HG03060 (cell line): ENCODE results near the gene CASZ1.

Experiments
- ATAC-seq: cut with Tn5 transposase; IDR thresholded peaks from one replicate; pipeline ENCODE4 v1.9.1; 2021; ENCODE audit warnings: low read depth, moderate number of reproducible peaks; ENCODE audit not compliant: unreplicated experiment

CASZ1 gene

DNA sequence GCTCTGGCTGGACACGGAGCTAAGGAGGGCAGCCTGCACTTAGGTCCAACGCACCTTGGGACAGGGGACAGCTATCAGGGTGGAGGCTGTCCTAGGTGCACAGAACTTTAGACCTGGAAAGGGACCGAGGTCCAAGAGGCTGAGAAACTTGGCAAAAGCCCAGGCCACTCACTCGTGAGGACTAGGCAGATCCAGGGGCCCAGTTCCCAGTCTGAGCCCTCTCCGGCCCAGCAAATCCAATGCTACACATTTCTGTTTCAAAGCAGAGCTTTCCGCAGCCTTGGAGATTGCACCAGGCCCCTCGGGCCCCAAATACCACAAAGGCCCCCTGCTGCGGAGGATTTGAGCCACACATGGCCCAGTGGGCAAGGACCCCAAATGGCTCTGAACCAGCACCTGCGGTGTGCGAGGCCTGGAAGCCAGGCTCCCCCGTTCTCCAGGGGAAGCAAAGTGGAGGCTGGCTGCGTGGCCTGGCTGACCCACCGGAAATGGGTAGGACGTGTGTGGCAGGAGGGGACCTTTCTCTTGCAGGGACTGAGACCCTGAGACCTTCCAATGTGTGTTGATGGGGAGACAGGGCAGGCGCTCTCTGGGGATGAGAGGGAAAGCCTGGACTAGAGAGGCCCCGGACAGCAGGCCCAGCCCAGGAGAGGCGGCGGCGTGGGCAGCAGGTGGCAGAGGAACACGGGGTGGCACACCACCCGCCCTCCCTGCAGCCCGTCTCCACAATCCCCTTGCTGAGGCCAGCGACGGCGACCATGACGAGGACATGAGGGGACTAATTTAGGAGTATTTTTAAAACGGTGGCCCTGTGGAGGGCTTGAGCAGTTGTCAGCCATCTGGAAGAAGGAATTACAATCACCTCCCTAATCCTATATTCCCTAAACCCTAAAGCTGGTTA lies 118.7 kb downstream of the CASZ1 start:
- no peak for ATAC-seq

DNA sequence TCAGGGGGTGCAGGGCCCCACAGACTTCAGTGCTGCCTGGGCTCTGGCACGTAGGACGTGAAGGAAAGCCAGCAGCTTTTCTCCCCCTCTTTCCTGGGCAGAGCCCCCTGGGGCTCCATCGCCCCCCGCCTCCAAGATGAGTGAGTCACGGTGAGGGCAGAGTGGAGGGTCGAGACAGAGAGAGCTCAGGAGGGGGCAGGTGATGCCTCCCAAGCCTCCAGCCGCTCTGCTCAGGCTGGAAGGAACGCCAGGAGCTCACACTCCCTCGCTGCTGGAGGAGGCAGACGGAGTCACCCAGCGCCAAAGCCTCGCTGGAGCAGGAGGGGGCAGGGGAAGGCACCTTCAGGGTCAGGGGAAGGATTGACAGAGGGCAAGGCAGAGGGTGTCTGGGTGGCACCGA lies 119.5 kb downstream of the CASZ1 start:
- ATAC-seq: no peak

DNA sequence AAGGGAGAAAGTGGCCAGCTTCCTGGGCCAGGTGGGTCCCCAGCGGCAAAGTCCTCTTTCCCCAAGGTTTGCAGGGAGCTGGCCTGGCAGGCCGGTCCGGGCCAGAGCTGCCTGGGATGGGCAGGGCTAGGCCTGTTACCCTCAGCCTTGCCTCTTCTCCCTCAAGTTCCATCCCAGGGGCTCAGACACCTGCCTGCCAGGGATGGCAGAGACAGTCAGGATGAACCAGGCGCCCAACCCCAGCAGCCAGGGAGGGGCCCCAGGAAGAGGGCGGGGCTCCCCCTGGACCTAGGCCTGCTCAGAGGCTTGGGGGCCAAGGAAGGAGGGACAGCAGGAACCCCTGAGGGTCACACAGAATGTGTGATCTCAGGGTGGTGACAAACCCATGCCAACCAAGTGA lies 120.6 kb downstream of the CASZ1 start:
- ATAC-seq: no peak

DNA sequence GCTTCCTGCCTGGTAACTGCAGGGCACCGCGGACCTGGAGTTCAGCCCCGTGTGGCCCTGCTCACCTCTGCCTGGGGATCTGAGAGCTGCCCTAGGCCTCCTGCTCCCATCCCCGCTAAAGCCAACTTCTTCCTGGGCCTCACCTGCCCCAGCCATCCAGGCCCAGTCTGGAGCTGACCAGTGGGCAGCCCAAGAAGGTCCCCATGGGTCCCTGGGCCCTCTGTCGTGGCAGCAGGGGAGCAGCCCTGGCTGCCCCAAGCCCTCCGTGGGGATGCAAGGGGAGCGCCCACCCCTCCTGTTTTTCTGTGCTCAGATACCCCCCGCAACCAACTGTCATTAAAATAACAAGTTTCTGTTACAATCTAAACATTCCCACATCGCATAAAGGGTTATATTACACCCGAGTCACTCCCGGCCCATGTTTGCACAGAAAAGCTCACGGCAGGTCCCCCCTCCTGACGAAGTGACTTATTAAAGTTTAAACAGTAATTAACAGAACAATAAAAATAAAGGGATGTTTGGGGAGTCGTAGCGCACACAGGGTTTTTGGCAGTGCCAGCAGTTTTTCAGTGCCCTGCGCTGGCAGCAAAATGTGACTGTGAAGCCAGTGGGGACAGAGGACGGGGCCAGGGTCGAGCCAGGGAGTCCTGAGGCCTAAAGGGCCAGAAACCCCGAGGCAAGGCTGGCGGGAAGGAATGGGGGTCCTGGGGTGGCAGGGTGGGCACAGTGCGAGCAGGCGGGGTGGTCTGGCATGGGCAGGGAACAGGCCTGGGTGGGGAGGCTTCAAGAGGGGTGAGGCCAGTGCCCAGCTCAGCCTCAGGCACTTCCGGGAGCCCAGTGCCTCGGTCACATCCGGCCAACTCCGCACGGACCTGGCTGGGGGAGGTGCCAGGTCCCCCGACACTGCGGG lies 121.5 kb downstream of the CASZ1 start:
- no peak for ATAC-seq

DNA sequence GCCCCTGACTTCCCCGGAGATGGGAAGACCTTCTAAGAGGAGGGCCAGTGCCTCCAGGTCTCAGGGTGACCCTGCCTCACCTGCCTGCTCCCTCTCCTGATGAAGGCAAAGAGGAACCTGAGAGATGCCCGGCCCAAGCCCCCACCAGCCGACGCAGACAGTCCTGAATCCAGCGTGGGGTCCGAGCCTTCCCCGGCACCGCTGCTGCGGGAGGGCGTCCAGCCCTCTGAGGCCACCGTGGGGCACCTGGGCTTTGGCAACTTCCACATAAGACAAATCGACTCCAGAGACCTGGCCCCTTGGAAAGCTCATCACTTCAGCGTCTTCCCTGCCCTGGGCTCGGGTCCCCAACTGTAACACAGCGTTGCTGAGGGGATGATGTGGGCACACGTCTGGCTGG lies 122.2 kb downstream of the CASZ1 start:
- no peak for ATAC-seq

DNA sequence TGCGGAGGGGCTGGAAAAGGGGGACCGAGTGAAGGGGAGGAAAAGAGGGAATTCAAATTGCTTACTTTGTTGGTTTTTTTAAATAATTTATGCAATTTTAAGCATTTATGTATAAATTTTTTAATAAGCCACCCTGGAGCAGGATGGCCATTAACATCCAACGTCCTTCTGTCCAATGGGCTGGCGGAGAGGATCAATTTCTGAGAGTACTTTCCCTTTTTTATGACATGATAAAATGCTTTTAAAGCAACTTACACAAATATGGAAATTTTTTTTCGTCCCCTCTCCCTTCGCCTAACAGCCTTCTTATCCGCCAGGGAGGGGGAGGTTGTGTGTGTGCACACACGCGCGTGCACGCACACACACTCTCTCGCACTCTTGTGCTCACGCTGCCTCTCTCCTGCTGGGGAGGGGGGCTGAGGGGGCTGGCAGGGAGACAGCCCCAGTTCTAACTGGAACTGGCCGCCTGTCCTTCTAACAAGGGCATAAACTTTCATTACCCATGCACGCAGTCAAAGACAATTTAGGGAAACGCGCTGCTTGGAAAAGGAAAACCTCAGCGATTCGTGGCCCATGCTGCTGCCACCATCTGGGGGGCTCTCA lies 123.2 kb downstream of the CASZ1 start:
- ATAC-seq: no peak

DNA sequence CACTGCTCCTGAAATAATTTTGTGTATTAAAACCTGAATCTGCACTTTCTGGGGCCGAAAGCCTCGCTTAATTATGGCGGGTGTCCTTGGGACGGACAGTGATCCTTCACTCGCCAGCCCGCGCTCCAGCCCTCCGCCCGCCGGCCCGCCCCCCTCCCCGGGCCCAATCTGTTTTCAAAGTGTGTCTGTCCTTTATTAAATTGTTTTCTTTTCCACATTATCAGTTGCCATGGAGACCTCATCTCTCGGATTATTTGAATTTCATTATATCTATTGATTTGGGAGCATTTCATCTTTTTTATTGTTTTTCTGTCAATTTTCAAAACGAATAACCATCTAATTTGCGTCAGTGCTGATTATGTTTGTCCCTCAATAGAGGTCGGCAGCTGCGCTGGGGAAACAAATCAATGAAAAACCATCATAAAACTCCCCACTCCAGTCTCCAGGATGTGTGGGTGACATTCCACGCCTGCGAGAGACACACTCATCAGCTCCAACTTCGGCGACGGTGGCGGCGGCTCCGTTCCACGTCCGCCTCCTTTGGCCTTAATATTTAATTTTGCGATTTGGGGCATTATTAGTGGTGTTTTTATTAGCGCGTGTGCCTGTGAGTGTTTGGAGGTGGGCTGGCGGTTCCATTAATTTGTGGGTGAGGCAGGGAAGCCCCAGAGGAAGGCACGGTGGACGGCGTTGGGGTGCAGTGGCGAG lies 123.9 kb downstream of the CASZ1 start:
- ATAC-seq: no peak

DNA sequence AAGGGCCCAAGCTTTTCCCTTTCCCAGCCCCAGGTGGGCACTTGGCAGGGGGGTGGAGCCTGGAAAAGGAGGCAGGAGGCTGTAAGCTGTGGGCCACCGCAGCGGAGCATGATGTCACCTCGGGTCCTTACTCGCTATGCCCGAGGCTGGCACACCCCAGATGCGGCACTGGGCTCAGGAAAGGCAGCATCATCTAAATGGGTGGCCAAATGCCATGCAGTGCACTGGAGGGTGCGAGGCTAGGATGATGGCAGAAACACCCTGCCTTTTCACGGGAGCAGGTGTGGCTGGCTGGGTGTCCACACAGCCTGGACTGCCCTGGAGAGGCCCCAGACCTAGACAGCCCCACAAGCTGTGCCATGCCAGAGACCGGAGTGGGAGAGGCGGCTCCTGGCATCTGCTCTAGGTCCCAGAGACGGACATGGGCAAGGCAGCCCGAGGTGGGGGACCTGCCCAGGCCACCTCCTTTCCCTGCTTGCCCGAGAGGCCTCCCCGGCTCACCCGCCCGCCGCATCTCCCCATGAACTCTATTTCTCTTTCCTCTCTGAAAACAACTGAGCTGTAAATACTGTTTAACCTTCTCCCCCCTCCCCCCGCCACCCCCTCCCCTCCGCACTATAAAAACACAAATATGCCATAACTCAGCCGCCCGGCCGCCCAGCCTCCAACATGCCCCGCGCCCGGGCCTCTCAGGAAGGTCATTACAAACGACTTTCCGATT lies 124.7 kb downstream of the CASZ1 start:
- ATAC-seq: no peak

DNA sequence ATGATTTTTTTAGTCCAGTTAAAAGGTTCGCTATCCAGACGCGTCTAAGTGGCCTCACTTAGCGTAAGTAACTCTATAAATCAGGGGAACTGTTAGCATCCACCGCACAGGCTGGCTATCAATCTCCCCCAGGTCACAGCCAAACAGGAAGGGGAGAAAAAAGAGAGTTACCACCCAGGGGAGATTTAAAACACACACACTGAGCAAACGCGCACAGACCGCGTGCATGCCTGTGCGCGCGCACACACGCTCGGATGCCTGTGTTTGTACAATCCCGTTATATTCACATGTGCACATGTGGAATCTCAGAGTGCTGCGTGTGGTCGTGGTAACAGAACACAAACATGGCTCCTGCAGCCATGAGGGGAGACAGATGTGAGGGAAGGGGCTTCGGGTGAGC lies 125.4 kb downstream of the CASZ1 start:
- ATAC-seq: no peak

DNA sequence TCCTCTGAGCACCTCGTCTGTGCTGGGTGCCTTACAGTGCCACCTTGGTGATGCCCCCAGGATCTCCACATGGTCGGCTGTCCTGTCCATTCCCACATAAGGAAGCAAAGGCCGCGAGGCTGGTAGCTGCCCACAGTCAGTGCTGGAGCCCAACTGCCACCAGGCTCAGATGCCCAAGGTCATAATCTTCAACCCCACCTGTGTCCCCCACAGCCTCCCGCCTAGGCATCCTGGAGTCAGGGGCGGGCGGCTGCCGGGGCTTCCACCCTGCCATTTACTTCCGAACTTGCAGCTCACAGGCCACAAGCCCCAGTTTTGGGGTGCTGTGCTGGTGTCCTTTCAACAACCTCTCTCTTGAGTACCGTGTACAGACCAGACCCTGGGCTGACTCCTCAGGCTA lies 126.3 kb downstream of the CASZ1 start:
- ATAC-seq: no peak

DNA sequence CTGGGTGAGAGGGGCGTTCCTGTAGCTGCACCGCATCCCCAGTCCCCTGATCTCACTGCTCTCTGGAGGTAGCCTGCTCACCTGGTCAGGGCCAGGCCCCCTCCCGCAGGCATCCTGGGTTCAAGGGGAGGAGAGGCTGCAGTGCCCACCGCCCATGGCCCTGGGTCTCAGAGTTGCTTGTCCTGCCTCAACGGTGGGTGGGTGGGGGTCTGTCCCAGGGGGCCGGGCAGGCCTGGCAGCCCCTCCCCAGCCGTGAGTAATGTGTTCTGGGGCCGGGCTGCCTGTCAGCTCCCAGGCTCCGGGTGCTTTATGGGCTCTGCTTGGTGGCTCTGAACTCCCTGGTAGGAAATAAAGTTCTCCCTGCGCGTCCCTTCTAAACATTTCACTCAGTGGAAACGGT lies 126.9 kb downstream of the CASZ1 start:
- no peak for ATAC-seq

DNA sequence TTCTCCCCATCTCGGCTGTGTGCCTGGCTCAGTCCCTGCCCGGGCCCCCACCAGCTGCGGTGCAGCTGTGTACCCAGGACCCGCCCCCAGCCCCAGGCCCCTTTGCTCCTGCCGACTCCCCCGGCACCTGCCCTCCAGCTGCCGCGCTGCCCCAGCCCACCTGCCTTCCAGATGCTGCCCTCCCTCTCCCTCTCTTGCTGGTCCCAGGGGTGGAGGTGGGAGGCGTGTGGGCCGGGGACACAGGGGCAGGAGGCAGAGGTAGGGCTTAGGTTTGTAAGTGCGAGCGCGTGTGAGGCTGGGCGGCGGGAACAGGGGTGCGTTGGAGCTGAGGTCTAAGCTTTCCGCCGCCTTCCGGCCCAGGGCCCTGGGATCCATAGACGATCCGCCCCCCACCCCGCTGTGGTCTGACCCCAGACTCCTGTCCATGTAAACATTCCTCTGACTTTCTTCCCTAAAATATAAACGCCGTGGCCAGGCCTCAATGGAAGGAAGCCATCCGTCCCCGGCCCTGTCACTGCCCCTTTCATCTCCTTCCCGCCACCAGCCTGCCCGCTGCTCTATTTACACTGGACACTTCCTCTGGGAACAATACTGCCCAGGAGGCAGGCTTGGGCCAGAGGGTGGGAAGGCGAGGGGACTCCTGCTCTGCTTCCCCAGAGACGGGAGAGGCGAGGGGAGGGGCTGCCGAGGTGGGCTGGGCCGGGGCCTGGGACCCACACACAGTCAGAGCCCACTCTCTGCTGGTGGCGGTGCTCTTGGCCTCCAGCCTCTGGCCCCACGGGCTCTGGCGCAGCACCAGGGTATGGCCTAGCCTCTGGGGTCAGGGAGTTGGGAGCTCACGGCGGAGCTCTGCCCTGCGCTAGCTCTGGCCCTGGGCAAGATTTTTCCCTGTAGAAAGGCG lies 128.3 kb downstream of the CASZ1 start:
- ATAC-seq: no peak

DNA sequence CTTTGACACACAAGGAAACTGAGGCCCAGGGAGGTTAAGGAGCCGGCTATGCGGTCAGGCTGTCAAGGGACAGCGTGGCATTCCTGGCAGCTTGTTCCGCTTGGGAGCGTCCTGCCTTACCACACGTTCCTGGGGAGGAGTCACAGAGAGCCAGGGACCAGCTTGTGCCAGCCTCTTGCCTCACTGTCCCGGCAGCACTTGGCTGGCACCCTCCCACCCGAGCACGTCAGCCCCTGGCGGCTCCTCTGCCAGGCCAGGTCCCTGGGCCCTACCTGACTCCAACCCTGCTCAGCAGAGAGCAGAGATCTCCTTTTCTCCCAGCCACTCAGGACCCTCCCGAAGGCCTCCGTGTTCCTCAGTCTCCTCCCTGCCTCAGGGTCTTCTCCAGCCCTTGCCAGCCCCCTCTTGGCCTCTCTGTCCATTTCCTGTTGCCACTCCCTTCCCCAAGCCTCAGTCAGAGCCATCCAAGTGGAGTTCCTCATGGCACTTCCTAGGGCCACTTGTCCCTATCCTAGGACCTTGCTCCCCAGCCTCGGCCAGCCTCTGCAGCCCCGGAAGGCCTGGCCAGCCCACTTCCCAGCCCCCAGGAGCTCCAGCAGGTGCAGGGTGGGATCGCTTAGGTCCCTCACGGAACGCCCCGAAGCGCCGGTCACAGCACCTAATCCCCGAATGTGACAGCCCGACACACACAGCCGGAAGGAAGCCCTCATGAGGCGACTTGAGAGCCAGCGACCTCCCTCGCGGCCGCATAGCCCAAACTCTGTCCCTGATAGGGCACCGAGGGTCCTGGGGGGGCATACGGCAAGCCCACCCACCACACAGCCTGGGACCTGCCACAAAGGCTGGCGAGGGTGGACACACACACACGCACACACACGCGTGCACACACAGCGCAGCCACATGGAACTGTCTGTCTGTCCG lies 130.3 kb downstream of the CASZ1 start:
- ATAC-seq: no peak

DNA sequence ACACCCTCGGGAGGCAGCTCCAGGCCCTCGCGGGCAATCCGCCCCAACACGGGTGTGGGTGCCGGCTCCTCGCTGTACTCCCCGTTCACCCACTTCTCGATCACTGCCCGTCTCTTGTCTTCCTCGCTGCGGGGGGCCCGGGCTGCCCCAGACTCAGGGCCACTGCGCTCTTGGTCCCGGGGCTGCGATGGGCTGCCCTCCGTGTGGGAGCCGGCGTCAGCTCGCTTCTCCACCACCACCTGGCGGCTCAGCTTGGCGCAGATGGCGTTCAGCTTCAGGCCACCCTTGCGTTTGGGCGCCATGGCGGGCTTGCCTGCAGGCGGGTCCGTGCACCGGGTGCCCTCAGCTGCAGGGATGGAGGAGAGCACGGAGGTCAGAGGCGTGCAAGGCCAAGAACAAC lies 131.2 kb downstream of the CASZ1 start:
- ATAC-seq: no peak

DNA sequence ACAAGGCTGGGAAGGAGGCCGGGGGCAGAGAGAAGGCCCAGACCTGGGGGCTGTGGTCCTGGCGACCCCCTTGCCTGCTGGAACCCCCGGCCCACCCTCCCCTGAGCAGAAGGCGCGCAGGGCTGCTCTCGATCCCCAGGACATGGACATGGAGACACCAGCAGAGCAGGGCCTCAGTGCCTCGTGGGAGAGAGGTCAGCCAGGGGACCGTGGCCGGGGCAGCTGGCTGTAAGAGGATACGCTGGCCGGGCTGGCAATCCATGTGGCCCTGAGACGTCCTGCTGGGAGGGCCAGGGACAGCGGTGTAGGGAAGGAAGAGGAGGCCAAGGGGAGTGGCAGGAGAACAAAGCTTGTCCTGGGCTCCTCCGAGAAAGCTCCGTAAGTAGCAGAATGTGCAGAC lies 132.2 kb downstream of the CASZ1 start:
- ATAC-seq: no peak

DNA sequence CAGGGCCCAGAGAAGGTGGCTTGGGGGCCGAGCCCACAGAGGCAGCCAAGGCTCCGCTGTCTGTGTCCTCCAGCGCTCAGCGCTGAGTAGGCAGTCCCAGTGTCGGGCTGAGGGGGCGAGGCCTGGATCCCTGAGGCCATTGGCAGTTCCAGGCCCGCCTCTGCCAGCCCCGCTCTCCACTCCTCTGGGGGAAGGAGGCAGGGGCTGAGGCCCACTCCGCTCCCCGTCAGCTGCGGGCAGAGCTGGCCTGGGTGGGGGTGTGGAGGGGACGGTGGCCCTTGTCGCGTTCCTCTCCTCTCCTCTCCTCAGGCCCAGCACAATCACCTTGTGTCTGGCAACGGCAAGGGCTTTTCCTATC lies 132.8 kb downstream of the CASZ1 start:
- ATAC-seq: no peak

DNA sequence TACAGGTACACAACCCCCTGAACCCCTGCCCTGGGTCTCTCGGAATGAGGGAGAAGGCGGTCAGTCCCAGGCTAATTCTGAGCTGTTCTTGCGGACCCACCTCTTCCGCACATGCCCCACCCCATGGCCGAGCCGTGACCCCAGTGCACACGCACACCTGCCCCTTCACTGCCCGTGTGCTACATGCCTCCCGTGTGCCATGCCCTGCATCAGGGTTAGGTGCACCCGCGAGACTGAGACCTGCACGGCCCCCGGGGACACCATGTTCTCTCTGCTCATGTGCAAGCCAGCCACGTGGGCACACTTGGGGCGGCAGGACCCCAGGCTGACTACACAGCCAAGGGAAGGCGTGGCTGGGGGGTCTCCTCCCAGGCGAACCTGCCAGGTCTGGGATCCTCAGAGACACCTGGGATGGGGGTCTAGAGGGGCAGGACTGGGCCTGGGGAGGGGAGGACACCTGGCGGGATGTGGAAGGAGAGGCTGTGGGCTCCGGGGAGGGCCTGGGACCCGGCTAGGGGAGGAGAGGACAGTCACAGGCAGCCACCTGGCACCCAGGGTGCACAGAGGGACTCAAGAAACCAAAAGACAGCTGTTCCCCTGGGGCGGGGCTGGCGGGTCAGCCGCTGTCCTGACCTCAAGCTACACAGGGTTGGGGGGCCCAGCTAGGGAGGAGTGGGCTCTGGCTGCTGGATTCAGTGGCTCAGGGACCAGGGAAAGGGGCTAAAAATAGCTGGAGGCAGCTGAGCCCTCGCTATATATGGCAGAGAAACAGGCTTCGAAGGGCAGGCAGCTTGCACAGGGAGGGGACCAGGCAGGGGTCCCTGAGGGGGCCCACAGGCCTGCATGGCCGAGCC lies 133.4 kb downstream of the CASZ1 start:
- no peak for ATAC-seq
